GM18520 (cell line): ENCODE measurements around the gene ADAM33.

ENCODE experiments used
- ATAC-seq: cut with Tn5 transposase; IDR thresholded peaks from one replicate; pipeline ENCODE4 v1.9.1; 2021; ENCODE audit not compliant: unreplicated experiment

The ADAM33 gene

DNA sequence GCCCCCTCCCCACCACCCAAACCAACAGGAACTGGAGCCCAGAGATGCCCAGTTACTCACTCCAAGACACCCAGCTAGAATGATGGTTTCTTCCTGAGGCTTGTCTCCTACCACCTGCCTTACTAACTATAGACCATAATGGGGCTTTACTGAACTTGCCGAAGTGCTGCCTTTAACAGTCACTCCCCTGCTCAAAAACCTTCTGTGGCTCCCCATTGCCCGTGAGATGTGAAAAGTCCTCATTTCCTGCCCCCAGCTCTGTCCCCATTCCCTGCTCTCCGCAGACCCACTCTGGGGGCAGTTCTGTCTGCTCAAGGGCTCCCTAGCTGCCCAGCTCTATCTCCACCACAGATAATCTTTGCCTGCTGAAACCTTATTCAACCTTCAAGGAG lies 25.7 kb upstream of the ADAM33 start:
- no peak for ATAC-seq

DNA sequence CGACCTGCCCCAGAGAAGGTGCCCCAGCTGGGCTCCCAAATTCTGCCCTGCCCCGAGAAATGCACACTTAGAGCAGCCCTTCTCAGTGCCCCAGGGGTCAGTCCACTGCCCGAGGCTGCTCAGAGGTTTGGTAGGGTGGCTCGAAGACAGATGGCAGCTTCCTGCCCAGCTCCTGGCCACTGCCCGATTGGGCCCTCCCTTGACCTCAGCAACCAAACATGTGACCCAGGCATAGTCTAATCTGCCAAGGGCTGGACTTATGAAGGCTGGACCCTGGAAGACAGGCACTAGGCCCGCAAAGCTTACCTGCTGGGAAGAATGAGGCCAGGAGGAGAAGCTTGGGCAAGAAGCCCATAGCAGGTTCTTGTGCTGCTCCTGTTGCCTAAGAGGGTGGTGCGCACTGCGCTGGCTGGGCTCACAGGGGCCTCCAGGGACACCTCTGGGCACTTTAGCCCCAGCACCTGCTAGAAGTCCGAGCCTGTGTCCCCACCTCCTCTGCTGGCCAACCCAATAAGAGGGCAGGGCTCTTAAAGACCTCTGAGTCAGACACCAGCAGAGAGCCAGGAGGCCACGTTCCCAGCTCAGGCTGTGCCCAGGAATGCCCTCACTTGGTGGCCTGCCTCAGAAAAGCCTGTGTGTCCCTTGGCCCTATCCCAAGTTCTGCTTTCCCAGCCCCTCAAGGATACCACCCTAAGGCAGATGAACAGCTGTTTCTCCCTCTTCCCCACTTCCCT lies 25.1 kb upstream of the ADAM33 start:
- ATAC-seq: no peak

DNA sequence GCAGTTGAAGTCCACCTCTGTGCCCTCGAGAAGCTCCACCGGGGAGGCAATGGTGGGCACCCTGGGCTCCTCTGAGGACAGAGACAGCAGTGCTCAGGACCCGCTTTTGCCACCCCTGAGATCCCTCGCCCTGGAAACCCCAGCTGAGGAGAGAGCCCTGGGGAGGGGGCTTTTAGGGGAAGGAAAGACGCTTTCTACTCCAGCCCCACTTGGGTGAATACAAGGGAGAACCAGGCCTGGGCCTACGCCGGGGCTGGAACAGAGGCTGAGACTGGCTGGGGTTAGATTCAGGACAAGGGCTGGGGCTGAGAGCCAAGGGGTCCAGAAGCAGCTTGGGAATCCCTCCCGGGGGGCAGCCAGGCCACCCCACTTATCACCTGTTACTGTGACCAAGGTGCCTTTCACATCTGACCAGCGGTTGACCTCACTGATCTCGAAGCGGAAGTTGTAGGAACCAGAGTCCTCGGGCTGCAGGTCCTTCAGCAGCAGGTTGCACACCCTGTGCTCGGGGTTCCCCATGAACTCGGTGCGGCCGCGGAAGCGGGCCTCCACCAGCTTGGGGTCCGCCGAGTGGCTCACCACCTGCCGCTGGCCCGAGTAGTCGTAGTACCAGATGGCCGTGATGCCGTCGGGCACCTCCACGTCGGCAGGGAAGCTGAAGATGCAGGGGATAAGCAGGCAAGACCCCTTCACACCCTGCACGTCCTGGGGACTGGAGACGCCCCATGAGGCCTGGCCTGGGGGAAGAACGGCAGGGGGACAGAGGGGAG lies 24.3 kb upstream of the ADAM33 start:
- ATAC-seq: no peak

DNA sequence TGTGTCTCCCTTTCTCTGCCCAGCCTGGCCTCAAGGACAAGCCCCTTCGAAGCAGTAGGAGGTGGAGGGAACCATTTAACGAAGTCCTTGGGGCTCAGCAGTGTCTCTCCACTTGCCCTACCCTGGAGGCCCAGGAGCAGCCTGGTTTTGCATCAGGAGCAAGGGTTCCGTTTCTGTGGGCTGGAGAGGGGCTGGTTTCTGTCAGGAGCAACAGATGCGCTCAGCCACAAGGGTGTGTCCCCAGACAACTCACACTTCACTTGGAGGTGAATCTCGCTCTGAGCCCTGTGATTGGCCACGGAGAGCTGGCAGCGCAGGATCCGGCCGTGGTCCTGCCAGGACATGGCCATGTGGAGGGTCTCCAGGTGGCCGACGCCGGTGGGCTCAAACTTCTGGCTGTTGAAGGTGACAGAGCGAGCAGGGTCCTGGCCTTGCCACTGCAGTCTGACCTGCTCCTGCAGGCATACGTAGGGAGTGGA lies 23.7 kb upstream of the ADAM33 start:
- ATAC-seq: no peak

DNA sequence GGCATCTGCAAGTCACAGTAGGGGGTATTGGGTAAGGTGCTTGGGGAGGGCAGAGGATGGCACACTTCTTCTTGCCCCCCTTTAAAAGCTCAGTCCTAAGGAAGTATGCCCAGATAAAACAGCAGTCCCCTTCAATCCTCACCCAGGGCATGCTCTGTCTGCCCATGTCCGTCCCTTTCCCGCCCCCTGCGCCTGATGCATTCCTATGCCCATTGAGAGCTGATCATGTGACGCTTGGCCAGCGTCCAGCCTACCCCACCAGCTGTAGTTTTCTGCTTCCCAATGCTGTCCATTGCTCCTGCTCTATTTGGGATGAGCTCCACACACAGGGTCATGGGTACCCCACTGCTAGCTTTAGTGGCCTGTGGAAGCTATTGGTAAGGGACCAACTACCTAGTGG lies 22.3 kb upstream of the ADAM33 start:
- no peak for ATAC-seq

DNA sequence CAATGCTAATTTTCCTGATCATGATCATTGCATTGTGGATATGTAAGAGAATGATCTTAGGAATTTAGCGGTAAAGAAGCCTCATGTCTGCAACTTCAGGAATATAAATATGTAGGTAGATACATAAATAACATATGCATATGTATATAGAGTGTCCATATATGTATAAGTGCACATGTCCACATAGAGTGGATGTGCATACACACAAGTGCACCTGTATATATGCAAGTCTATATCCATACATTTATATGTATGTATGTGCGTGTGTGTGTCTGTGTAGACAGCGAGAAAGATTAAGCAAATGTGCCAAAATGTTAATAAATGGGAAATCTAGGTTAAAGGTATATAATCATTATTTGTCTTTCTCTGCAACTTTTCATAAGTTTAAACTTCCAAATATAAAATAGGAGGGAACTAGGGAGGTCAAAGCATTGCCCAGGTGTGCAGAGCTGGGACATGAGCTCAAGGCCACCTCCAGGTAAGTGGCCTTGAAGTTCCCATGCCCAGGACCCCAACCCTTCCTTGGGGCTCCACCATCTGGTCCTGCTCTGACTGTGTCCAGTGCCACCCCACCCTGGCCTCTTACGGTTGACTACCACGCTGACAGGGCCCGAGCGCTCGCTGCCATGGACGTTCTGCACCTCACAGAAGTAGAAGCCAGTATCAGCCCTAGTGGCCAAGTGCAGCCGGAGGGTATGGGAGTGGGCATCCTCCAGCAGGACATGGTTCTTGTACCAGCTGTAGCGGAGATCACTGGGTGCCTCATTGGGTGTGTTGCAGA lies 21.0 kb upstream of the ADAM33 start:
- no peak for ATAC-seq

DNA sequence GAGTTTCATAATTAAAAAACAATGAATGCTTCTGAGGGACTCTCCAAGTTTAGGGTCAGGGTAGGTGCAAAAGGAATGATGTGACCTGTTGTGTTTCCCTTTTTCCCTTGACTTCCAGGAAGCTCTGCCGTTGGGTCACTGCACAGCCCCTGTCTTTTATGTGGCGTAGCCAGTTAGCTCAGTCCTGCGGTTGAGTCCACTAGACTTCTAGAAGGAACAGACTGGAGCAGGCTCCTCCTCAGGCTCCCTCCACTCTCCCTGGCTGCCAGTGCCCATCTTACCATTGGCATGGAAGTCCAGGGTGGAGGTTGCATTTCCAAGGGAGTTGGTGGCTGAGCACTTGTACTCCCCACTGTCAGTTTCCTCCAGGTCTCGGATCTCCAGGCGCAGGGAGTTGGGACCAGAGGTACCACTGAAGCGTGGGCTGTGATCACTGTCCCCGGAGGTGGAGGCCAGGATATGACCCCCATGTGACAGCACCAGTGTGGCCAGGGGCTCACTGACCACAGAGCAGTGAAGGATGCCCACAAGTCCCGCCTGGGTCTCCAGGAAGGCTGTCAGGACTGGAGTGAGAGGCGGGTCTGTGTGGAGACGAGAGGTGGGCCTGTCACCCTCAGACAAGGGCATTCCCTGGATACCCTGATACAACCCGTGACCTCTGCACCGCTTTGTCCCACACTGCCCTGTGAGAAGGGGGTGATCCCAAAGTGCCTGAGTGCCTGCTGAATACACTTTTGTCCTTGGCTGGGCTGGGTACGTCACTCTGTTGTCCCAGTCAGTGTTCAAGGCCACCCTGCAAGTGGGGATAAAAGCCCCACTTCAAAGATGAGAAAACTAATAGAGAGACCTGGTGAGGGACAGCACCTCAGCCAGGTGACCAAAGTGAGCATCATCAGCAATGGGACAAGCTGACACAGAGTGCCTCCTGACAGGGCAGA lies 19.5 kb upstream of the ADAM33 start:
- no peak for ATAC-seq

DNA sequence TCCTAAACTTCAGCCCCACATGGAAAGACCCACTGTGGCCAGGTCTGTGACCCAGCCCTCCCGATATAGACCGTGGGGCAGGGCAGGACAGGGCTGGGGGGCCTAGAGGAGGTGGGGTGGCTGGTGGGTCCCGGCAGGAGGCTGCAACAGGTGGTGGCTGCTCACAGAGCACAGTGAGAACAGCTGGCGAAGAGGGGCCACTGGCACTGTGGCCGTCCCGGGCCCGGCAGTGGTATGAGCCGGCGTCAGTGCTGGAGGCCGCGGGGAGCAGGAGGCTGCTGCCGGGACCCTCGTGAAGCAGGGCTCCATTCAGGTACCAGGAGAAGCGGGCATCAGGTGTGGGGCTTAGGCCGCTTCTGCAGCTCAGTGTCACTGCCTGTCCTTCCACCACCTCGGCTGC lies 17.2 kb upstream of the ADAM33 start:
- ATAC-seq: no peak

DNA sequence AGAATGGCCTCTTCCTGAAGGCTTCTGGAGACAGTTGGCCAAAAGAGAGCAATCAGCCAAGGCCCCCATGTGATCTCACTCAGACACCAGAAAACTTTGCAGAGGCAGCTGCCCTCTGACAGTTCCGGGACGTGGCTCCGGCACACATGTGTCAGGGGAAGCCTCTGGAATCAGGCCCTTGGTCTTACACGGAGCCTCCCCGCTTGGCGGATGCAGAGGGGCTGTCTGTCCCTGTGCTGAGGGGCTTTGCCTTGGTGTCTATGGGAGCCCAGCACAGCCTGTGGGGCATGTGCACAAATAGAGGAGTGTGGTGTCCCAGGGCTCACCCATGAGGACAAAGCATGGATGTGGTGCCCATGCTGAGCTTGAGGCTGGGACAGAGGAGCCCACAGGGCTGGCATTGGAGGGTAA lies 16.8 kb upstream of the ADAM33 start:
- ATAC-seq: no peak

DNA sequence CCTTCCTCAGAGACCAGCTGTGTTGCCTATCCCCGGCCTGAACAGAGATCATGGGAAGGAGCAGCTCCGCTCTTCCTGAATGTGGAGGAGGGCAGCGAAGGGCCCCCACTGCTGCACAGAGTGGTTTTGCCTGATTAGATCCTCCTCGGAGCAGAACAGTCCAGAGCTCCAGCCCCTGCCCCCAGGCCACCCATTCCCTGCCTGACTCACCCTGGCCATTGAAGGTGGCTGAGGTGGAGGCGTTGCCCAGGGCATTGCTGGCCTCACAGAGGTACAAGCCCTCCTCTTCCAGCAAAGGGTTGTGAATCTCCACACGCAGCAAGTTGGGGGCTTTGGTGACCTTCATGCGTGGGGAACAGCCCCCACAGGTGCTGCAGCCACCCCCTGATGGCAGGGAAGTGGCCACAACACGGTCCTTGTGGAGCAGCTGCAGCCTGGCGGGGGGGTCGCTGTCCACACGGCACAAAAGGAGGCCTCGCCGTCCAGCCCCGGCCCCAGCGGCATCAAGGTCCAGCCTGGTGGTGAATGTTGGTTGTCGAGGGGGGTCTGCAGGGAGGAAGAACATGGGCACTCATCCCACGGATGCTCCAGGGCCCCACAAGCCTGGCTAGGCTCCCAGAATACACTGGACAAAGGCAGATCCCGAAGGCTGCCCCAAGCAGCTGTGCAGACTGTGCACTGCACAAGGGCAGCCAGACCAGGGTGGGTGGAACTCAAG lies 15.9 kb upstream of the ADAM33 start:
- ATAC-seq: no peak

DNA sequence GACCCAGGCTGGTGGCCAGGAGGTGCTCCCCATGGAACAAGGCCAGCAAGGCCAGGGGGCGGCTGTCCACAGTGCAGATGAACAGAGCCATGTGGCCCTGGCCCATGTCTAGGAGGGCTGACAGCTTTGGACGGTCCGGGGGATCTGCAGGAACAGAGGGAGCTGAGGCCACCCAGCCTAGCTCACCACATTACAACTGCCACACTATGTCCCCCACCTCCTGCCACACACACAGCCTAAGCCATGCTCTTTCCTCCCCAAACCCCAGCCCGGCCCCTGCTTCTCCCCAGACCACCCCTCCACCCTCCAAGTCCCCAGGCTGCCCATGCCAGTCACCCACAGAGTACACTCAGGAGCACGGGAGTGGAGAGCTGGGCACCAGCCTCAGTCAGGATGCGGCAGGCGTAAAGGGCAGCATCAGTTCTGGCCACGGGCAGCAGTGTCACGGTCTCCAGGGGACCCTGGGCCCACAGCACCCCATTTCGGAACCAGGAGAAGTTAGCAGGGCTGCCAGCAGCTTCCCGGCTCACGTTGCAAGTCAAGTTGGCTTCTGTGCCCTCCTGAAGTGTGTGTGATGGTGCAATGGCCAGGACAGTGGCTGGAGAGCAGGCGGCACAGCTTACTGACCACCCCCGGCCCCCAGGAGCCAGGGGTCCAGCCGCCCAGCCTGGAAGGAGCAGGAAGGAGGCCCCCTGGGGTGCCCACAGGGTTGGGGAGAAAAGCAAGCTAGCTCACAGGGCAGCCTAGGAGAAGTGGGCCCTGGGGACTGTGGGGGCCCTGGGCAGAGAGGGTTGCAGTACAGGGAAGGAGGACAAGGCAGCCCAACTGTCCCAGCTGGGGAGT lies 15.2 kb upstream of the ADAM33 start:
- ATAC-seq: no peak

DNA sequence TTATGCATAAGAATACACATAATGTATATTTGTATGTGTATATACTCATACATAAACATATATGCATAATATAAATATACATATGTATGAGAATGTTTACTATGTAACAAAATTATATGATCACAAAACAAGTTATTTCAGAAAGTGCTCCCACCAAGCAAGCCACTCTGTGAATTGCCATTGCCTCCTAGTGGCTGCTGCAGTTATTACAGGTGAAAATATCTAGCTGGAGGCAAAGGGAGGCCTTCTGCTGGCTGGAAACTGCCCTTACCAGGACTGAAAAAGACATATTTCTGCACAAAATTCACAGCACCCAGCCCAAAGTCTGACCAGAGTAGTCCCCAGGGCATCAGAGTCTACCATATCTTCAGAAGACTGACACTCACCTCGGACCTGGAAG lies 14.4 kb upstream of the ADAM33 start:
- ATAC-seq: no peak

DNA sequence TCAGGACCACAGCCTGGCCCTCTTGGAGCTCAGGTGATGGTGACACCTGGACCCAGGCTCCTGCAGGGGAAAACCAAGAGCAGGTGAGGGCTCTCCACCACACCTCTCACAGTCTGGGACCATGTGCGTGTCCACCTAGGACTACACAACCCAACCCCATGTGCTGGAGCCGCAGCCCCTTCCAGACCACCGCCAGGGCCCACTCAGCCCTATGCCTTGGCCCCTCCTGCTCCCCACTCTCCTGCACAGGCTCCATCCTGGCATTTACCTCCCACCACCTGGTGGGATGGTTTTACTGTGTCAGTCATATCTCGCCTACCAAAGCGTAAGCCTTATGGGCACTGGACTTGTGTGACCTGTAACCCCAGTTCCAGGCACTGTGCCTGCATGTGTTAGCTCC lies 13.1 kb upstream of the ADAM33 start:
- no peak for ATAC-seq

DNA sequence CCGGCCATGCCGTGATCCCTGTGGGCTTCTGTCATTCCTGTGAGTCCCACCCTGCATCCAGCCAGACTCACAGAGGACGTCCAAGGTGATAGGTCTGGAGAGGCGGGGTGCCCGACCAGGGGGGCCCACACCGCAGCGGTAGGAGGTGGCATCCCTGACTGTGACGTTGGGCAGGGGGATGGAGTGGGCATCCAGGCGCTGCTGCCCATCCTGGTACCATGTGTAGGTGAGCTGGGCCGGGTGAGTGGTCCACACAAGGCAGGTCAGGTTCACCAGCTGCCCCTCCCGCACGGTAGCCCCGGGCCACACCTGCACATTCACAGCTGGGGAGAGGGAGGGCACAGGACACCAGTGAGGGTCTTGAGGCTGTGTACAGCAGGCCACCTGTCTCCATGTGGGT lies 11.6 kb upstream of the ADAM33 start:
- no peak for ATAC-seq

DNA sequence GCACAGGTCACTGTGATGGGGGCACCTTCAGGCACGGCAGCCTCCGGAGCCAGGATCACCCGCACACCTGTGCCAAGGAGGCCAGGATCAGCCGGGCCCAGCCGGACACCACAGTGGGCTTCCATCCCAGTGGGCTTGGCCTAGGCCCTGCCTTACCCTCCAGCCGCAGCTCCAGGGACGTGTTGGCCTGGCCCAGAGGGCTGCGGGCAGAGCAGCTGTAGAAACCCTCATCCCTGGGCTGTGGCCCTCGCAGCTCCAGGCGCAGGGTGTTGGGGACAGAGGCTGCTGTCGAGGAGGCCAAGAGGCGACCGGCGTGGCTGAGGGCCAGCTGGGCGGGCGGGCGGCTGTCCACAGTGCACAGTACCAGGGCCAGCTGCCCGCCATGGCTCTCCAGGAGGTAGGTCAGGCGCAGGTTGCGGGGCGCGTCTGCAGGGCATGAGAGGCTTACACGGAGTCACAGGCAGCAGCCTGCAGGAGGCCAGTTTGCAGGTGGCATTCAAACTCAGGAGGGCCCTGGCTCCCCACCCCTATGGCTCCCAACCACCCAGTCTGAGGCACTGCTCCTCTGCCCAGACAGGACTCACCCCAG lies 11.0 kb upstream of the ADAM33 start:
- ATAC-seq: no peak

DNA sequence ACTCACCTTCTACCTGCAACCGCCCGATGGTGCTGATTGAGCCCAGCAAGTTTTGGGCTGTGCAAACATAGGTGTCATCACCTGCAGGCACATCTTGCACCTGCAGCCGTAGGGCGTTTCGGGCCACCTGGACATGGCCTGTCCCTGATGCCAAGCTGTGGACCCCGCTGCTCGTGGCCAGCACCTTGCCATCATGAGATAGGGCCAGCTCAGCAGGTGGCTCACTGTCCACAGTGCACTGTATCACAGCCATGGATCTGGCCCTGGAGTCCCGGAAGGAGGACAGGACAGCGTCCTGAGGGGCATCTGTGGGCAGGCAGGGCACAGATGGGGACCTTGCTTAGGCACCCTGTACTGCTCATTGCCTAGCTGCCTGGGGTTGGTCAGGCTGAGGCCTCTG lies 10.1 kb upstream of the ADAM33 start:
- ATAC-seq: no peak

DNA sequence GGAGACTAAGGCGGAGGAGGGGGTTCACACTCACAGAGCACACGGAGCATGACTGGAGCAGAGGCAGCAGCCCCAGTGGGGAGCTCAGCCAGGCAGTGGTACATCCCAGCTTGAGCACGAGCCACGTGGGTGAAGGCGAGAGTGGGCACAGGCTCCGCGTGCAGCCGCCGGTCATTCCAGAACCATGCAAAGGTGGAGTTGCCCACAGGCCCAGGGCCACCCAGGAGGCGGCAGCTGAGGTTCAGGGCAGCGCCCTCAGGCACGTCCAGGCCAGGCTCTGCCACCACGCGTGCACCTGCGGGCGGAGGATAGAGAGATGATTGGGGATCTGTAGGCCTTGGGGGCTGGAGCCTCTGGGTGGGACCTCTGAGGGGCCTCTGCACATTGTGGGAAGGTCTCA lies 9.5 kb upstream of the ADAM33 start:
- ATAC-seq: no peak

DNA sequence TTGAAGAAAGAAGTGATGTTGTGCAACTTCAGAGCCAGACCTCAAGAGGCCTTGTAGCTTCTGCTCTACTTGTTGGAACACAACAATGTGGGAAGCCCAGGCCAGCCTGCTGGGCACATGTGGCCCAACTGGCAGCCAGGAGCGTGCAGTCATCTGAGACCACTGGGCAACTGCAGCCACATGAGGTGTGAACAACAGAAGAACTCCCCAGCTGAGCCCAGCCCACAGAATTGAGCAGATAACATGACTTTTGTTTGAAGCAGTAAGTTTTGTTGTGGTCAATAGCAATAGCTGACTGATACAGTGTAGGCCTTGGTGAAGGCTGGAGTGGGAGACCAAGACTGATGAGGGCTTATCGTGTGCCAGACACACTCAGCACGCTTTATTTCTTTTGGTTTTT lies 8.6 kb upstream of the ADAM33 start:
- no peak for ATAC-seq

DNA sequence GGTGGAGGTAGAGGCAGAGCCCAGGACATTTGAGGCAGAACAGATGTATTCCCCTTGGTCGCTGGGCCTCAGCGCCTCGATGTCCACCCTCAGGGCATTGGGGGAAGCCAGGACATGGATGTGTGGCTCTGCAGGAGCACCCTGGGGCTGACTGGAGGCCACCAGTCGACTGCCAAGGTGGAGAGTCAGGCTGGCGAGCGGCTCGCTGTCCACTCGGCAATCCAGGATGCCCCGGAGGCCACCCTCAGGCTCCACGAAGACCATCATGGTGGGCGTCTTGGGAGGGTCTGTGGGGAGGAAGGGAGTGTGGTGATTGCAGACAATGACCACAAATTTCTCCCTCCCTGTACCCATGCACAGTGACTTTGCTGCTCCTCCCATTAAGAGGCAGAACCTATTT lies 8.2 kb upstream of the ADAM33 start:
- no peak for ATAC-seq
